Activated CD4-positive, CD25-positive, alpha-beta regulatory T cell treated with anti-CD3 and anti-CD28 coated beads, Interleukin-2, amount 50 U/mL, for 24 hours (primary cell): Measurements from ENCODE around the gene ATP6V0C.

Experiments
- ATAC-seq, 2 donors: fragments of 150-1000 bp; cut with Tn5 transposase; one replicate each; pipeline ENCODE4 v1.10.0; 2021; ENCODE audit warnings: mild to moderate bottlenecking in 1 of 2, moderate library complexity in 1 of 2

Gene ATP6V0C

GRCh38 chr16:2493605-2494004, 20.1 kb upstream of the ATP6V0C start:
- ATAC-seq, result no peak

GRCh38 chr16:2494616-2495015, 19.1 kb upstream of the ATP6V0C start:
- no peak for ATAC-seq

DNA sequence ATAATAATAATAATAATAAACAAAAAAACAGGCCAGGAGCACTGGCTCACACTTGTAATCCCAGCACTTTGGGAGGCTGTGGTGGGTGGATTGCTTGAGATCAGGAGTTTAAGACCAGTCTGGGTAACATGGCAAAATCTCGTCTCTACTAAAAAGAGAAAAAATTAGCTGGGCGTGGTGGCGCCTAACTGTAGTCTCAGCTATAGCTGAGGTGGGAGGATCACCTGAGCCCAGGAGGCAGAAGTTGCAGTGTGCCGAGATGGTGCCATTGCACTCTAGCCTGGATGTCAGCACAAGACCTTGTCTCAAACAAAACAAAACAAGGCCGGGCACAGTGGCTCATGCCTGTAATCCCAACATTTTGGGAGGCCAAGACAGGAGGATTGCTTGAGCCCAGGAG, 18.7 kb upstream of the ATP6V0C start:
- ATAC-seq, result no peak

DNA sequence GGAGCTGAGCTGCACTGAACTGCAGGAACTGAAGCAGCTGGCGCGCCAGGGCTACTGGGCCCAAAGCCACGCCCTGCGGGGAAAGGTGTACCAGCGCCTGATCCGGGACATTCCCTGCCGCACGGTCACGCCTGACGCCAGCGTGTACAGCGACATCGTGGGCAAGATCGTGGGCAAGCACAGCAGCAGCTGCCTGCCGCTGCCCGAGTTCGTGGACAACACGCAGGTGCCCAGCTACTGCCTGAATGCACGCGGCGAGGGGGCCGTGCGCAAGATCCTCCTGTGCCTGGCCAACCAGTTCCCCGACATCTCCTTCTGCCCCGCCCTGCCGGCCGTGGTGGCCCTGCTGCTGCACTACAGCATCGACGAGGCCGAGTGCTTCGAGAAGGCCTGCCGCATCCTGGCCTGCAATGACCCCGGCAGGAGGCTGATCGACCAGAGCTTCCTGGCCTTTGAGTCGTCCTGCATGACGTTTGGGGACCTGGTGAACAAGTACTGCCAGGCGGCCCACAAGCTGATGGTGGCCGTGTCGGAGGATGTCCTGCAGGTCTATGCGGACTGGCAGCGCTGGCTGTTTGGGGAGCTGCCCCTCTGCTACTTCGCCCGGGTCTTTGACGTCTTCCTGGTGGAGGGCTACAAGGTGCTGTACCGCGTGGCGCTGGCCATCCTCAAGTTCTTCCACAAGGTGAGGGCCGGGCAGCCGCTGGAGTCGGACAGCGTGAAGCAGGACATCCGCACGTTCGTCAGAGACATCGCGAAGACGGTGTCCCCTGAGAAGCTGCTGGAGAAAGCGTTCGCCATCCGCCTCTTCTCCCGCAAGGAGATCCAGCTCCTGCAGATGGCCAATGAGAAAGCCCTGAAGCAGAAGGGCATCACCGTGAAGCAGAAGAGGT, 17.3 kb upstream of the ATP6V0C start:
- no peak for ATAC-seq

DNA sequence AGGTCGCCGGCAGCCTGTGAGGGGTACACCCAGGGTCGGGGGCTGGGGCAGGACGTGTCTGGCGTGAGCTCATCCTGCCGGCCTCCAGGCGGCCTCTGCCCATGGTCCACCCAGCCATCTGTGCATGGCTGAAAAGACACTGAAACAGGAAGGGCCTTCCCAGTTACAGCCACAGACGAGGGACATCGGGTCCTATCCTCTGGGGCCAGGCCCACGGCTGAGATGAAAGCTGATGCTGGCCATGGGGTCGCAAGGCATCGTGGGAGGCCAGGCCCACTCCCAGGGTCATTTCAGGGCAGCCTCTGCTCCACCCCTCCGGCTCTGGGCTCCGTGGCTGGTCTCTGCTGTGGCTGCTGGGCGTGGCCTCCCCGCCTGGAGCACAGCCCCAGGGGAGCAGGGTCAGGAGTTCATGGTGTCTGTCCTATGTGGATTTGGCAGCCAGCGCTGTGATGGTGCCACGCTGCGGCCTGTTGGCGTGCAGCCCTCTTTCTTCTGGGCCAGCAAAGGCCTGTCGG, 16.6 kb upstream of the ATP6V0C start:
- ATAC-seq, result no peak

GRCh38 chr16:2497695-2498484, 15.9 kb upstream of the ATP6V0C start:
- no peak for ATAC-seq

DNA sequence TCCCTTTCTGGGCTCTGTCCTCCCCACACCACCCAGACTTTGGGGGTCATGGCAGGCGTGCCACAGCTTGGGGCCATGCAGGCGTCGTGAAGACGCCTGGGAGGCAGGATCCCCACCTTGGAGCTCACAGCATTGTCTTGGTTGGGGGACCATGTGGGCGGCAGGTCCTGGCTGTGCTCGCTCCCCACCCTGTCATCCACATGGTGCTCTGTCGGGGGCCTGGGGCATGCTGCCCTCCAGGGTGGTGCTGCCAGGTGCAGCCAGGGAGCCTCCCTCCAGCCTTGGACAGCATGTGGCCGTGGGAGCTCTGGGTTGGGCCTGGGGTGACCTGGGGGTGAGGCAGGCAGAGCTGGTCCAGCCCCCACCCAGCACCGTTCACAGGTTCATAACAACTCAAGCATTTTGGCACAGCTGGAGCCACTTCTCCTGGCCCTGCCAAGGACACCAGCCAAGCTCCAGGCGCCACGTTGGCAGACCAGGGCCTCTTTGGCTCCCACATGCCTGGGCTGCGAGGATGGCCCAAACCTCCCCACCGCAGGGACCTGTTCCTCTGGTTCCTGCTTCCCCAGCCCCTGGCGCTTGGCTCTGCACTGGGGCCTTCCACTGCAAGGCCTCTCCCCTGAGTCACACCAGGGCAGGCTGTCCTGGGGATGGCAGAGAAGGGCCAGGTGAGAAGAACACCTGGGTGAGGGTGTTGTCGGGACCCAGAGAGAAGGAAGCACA, 15.1 kb upstream of the ATP6V0C start:
- ATAC-seq, result no peak

- ATAC-seq, result no peak
Measured at GRCh38 chr16:2499454-2499853, 14.3 kb upstream of the ATP6V0C start.

DNA sequence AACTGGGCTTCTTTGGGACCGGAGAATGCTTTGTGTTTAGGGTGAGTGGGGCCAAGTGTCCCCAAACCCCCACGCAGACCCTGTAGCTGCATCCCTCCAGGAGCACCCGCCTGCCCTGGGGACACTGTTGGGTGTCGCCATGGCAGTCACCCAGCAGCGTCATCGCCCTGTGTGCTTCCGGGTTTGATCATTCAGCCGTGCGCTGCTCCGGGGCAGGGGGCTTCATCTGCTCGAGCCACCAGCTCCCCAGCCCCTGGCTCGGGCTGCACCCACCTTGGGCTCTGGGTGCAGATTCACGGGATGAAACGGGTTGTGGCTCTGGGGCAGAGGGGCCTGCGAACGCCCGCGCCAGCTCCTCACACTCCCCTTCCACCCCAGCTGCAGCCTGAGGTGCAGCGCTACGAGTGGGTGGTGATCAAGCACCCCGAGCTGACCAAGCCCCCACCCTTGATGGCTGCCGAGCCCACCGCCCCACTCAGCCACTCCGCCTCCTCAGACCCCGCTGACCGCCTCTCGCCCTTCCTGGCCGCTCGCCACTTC, 13.8 kb upstream of the ATP6V0C start:
- no peak for ATAC-seq

DNA sequence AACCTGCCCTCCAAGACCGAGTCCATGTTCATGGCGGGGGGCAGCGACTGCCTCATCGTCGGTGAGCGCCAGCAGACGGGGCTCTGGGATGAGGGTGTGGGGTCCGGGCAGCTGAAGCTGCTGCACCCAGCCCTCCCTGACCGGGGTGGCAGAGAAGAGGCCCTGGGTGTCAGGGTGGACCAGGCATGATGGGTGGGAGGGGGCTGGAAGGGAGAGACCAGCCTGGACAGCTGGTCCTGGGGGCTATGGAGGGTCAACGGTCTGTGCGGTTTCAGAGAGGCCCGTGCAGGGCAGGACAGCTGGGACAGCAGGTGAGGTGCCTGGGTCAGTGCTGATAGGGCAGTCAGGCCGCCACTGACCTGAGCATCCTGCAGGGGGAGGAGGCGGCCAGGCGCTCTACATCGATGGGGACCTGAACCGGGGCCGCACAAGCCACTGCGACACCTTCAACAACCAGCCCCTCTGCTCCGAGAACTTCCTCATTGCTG, 13.3 kb upstream of the ATP6V0C start:
- no peak for ATAC-seq

- ATAC-seq, result peak; percentile 92 to 98
Measured at GRCh38 chr16:2500918-2501750, 12.6 kb upstream of the ATP6V0C start.

- no peak for ATAC-seq
Measured at GRCh38 chr16:2501946-2502895, 11.5 kb upstream of the ATP6V0C start.

DNA sequence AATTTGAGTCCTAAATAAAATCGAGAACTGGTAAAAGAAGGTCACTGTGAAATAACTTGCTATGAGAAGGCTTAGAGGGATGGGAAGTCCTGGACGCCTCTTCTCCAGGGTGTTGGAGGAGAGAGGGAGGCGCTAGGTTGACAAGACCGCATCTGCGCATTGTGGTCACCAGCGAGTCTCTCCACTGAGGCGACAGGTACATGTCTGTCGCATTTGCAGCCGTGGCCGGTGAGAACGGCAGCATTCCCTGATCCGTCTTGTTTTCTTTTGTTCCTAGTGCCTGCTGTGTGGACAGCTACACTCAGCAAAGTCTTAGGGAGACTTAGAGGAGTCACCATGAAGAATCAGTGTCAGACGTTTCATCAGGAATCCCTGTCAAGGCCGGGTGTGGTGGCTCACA, 8.1 kb upstream of the ATP6V0C start:
- no peak for ATAC-seq

GRCh38 chr16:2507052-2507659, 6.6 kb upstream of the ATP6V0C start:
- peak; percentile 39 to 43 for ATAC-seq

DNA sequence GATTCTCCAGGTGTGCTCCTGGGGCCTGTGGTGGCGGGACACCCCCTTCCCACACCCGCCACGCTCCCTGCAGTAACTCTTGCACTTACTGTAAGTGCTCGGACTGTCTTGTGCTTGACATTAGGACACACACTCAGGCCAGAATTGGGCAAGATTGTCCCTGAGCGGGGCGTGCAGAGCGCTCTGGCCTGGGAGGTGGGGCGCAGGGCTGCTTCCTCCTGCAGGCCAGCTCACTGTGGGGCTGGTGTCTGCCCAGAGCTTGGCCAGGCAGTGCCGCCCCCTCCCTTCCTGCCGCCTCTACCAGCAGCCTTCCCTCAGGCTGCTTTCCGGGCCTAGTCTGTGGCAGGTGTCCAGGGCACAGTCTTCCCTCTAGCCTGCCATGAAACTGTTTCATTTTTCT, 6.1 kb upstream of the ATP6V0C start:
- no peak for ATAC-seq

DNA sequence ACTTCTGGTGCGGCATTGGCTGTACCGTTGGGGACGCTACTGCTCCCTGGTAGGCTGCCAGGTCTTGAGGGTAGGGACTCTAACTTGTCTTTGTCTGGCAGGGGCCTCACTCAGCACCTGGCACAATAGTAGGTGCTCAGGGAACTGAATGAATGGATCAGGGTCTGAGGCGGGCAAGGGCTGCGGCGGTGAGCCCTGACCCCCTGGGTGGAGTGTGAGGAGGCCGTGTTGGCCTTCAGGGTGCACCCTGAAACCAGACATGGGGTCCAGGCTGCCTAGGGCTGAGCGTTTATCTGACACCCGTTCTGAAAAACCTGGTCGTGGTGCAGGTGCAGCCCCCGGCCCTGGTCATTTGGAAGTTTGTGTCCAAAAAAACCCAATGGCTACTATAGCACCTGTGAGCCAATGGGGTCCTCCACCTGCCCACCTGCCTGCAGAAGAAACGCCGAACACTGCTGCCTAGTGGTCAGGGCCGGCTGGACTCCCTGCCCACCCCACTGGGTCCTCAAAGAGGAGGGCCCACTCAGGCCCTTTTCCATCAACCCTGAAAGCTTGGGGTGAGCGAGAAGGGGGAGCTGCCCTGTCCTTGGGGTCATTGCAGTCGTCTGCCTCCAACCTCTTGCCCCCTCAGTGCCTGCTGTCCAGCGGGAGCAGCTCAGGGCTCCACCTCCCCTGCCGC, 4.9 kb upstream of the ATP6V0C start:
- ATAC-seq, result no peak

- ATAC-seq, result no peak
Measured at GRCh38 chr16:2511128-2511800, 2.5 kb upstream of the ATP6V0C start.

DNA sequence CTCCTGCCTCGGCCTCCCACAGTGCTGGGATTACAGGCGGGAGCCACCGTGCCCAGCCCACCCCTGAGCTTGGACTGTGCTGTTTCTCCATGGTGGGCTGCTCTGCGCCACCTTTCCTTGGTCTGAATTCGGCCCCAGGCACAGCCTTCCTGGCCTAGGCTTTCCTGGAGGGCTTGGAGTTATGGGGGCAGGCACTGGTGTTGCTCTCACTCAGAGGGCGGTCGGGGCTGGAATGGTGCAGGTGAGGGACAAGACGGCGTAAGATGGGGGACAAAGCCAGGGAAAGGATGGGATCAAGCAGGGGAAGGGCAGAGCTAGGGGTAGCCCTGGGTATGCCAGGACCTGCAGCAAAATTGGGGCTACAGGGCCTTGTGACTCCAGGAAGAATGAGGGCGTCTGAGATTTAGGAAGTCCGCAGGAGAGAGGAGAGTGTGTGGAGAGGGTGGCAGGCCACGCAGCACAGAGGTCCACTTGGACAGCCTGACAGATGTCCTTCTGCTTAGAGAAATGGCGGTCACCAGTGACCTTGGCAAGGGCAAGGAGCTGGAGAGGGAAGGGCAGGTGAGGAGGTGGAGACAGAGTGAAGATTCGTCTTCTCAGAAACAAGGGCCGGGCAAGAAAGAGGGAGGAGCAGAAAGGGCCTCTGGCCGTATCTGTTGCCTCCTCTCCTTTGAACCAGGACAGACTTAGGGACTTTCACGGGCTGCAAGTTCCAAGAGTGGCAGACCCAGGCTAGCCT, 1.6 kb upstream of the ATP6V0C start:
- ATAC-seq, result no peak
